ENCODE measurements around the gene CENPT. TPM values are rescaled to one million over a fixed set of nuclear protein-coding genes. Genes with fewer than 3 reads are reported as not detected.

CENPT gene
- total and polyA plus RNA-seq, 10 of the 15 experiments (the other 5 are each of a cell fraction or from before 2014, with no cell fraction given), result 1.1 to 45.7 (median 24.5) TPM

DNA sequence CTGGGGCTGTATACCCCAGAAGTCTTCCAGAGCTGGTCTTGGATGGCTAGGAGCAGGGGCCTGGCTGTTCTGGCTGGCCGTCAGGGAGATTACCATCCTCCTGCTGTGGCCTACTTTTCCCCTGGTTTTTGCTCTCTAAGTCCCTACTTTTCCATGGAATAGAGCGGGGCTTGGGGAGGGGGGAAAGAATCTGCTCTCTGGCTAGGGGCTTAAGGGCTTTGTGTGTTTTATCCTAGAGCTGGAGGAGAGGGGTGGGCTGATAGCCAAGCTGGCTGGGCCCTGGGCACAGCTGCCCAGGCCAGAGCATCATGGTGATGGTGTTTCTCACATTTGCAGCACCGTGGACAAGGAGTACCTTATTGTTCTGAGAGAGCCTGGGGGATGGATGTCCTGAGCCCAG lies 40.8 kb upstream of the CENPT start:
- ChIA-PET SMC1A (ENCODE audit: uncharacterized antibody, unreplicated experiment) (interaction anchor here (0.6 kb wide), 1 partner anchor 38 kb away, joined by 3 read pairs; no protein-coding TSS in a partner anchor), POLR2A (no interaction called here), CTCF (interaction anchor here (1.2 to 5.6 kb wide), 4 partner anchors 9 to 48 kb away, joined by 3 to 39 read pairs (median 6); partner anchors contain the start of genes EDC4 and PSMB10), RAD21 (ENCODE audit: unreplicated experiment) (interaction anchor here (1.0 kb wide), 1 partner anchor 152 kb away, joined by 3 read pairs; no protein-coding TSS in a partner anchor)
- Histone ChIP-seq H3K4me3 (no peak overlapping the region), H3K79me2 (ENCODE audit: control insufficient read depth, insufficient read depth, low read length) (peaks cover 3% of the 10 kb centered on the region), H3K36me3 (ENCODE audit: control insufficient read depth in 2 of 2, insufficient read depth in 2 of 2, low read length in 1 of 2) (peaks cover 5 to 12% of the 10 kb centered on the region in 2 experiments; a peak in 3 of 4 replicates), H2AFZ (ENCODE audit: control insufficient read depth, low read depth, low read length) (no peak overlapping the region), H3K4me1 (ENCODE audit: control insufficient read depth, insufficient read depth, low read length) (no peaks in the 10 kb centered on the region), H3K9me3 (replicated peaks; ENCODE audit: control insufficient read depth, insufficient read depth, low read length) (no peaks in the 10 kb centered on the region), H3K27me3 (replicated peaks in 1 of 2; ENCODE audit: control insufficient read depth in 2 of 2, insufficient read depth in 2 of 2, low read length in 1 of 2) (no peaks in the 10 kb centered on the region), H4K20me1 (ENCODE audit: control insufficient read depth, insufficient read depth) (no peaks in the 10 kb centered on the region), H3K27ac (ENCODE audit: control insufficient read depth, insufficient read depth) (no peak overlapping the region), H3K4me2 (ENCODE audit: control insufficient read depth, insufficient read depth) (no peak overlapping the region), H3K9ac (ENCODE audit: control insufficient read depth, insufficient read depth, low read length) (no peak overlapping the region)
- no peak for DNase-seq (ENCODE audit: low read depth, low spot score)
- WGBS (ENCODE audit: insufficient coverage, insufficient replicate concordance, low lambda C conversion rate, missing lambda C conversion rate), result 83% methylated on average over 3 of the region's 3 CpGs
- in situ Hi-C loops (cut with MboI) (no loop called here), intact Hi-C loops (cut with micrococcal nuclease; ENCODE audit: unreplicated experiment) (no loop called here)
- no TSS peak for BruUV-seq (replicated peaks)
- ATAC-seq, result no peak
- FAIRE-seq, result no peak
- no peak for TF ChIP-seq TAF1 (IDR thresholded peaks at IDR 0.05; ENCODE audit: borderline replicate concordance, low read depth, low read length)
- no peak for TF ChIP-seq JUNB (IDR thresholded peaks at IDR 0.05)
- no peak for TF ChIP-seq RAD21 (IDR thresholded peaks at IDR 0.05; ENCODE audit: insufficient read depth, low read depth, low read length)
- TF ChIP-seq SIN3A (IDR thresholded peaks at IDR 0.05; ENCODE audit: low read depth, low read length), result no peak
- TF ChIP-seq BRCA1 (IDR thresholded peaks at IDR 0.05; ENCODE audit: low read depth, low read length), result no peak
- TF ChIP-seq KLF5 (IDR thresholded peaks at IDR 0.05; ENCODE audit: partially characterized antibody), result no peak
- no peak for TF ChIP-seq SMAD1 (IDR thresholded peaks at IDR 0.05; ENCODE audit: low read depth, partially characterized antibody)
- no peak for TF ChIP-seq SMARCA5 (IDR thresholded peaks at IDR 0.05)
- TF ChIP-seq, protein P1, sequence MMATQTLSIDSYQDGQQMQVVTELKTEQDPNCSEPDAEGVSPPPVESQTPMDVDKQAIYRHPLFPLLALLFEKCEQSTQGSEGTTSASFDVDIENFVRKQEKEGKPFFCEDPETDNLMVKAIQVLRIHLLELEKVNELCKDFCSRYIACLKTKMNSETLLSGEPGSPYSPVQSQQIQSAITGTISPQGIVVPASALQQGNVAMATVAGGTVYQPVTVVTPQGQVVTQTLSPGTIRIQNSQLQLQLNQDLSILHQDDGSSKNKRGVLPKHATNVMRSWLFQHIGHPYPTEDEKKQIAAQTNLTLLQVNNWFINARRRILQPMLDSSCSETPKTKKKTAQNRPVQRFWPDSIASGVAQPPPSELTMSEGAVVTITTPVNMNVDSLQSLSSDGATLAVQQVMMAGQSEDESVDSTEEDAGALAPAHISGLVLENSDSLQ (IDR thresholded peaks at IDR 0.05), result no peak
- TF ChIP-seq, protein P2, sequence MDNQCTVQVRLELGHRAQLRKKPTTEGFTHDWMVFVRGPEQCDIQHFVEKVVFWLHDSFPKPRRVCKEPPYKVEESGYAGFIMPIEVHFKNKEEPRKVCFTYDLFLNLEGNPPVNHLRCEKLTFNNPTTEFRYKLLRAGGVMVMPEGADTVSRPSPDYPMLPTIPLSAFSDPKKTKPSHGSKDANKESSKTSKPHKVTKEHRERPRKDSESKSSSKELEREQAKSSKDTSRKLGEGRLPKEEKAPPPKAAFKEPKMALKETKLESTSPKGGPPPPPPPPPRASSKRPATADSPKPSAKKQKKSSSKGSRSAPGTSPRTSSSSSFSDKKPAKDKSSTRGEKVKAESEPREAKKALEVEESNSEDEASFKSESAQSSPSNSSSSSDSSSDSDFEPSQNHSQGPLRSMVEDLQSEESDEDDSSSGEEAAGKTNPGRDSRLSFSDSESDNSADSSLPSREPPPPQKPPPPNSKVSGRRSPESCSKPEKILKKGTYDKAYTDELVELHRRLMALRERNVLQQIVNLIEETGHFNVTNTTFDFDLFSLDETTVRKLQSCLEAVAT (IDR thresholded peaks at IDR 0.05), result no peak
- TF ChIP-seq, protein P3, sequence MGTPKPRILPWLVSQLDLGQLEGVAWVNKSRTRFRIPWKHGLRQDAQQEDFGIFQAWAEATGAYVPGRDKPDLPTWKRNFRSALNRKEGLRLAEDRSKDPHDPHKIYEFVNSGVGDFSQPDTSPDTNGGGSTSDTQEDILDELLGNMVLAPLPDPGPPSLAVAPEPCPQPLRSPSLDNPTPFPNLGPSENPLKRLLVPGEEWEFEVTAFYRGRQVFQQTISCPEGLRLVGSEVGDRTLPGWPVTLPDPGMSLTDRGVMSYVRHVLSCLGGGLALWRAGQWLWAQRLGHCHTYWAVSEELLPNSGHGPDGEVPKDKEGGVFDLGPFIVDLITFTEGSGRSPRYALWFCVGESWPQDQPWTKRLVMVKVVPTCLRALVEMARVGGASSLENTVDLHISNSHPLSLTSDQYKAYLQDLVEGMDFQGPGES (IDR thresholded peaks at IDR 0.05), result no peak
- TF ChIP-seq BCL11A (IDR thresholded peaks at IDR 0.05; ENCODE audit: low read depth, low read length), result no peak
- no peak for TF ChIP-seq CBX3 (IDR thresholded peaks at IDR 0.05; ENCODE audit: borderline replicate concordance, low read depth)
- no peak for TF ChIP-seq EGR1 (IDR thresholded peaks at IDR 0.05; ENCODE audit: borderline replicate concordance in 1 of 2, low read depth in 2 of 2, low read length in 2 of 2)
- TF ChIP-seq, protein P4, sequence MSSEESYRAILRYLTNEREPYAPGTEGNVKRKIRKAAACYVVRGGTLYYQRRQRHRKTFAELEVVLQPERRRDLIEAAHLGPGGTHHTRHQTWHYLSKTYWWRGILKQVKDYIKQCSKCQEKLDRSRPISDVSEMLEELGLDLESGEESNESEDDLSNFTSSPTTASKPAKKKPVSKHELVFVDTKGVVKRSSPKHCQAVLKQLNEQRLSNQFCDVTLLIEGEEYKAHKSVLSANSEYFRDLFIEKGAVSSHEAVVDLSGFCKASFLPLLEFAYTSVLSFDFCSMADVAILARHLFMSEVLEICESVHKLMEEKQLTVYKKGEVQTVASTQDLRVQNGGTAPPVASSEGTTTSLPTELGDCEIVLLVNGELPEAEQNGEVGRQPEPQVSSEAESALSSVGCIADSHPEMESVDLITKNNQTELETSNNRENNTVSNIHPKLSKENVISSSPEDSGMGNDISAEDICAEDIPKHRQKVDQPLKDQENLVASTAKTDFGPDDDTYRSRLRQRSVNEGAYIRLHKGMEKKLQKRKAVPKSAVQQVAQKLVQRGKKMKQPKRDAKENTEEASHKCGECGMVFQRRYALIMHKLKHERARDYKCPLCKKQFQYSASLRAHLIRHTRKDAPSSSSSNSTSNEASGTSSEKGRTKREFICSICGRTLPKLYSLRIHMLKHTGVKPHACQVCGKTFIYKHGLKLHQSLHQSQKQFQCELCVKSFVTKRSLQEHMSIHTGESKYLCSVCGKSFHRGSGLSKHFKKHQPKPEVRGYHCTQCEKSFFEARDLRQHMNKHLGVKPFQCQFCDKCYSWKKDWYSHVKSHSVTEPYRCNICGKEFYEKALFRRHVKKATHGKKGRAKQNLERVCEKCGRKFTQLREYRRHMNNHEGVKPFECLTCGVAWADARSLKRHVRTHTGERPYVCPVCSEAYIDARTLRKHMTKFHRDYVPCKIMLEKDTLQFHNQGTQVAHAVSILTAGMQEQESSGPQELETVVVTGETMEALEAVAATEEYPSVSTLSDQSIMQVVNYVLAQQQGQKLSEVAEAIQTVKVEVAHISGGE (CRISPR knock-in tag; IDR thresholded peaks at IDR 0.05), result no peak
- TF ChIP-seq, protein P5, sequence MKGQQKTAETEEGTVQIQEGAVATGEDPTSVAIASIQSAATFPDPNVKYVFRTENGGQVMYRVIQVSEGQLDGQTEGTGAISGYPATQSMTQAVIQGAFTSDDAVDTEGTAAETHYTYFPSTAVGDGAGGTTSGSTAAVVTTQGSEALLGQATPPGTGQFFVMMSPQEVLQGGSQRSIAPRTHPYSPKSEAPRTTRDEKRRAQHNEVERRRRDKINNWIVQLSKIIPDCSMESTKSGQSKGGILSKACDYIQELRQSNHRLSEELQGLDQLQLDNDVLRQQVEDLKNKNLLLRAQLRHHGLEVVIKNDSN (IDR thresholded peaks at IDR 0.05; ENCODE audit: borderline replicate concordance, extremely low read length, insufficient read depth, low read depth, low read length), result no peak
- TF ChIP-seq NR2F1 (conservative IDR thresholded peaks at IDR 0.05), result no peak
- TF ChIP-seq MYB (IDR thresholded peaks at IDR 0.05; ENCODE audit: borderline replicate concordance, low read depth, low read length), result no peak

All from GM12878 (cell line).